HepG2 (cell line): ENCODE data around the gene UBE4A. TPM values are rescaled to one million over a fixed set of nuclear protein-coding genes. Genes with fewer than 3 reads are reported as not detected.

Experiments
- ATM ChIP-seq: fragments of 450-650 bp; IDR thresholded peaks from 2 replicates; pipeline ENCODE4 v1.7.1; 2017; ENCODE audit warnings: mild to moderate bottlenecking, borderline replicate concordance
- BORCS8-MEF2B ChIP-seq: sonication (generic); formaldehyde crosslinking; IDR thresholded peaks from 2 replicates; pipeline ENCODE4 v1.8.0; 2022; ENCODE audit warnings: mild to moderate bottlenecking, missing genetic modification reagents
- PRMT3 ChIP-seq: sonication (generic); formaldehyde crosslinking; IDR thresholded peaks from 2 replicates; pipeline ENCODE4 v1.8.1; 2022; ENCODE audit warnings: low read depth, mild to moderate bottlenecking, moderate library complexity, missing genetic modification reagents, borderline replicate concordance
- RBAK ChIP-seq: sonication (generic); formaldehyde crosslinking; IDR thresholded peaks from 2 replicates; pipeline ENCODE4 v1.5.1; 2020; ENCODE audit warnings: mild to moderate bottlenecking, missing genetic modification reagents
- SRSF4 ChIP-seq: fragments of 200-400 bp; formaldehyde crosslinking; IDR thresholded peaks from one replicate; pipeline ENCODE4 v1.6.1; 2018; ENCODE audit warnings: mild to moderate bottlenecking, low read depth, low read length, moderate library complexity; ENCODE audit not compliant: poor library complexity, severe bottlenecking
- TAF1 ChIP-seq: sonication (generic); formaldehyde crosslinking; IDR thresholded peaks from 2 replicates; pipeline ENCODE4 v1.4.0; 2020; ENCODE audit warnings: missing genetic modification reagents
- TBL1XR1 ChIP-seq: fragments of 150-350 bp; IDR thresholded peaks from 2 replicates; pipeline ENCODE4 v1.6.1; 2014; ENCODE audit warnings: borderline replicate concordance, low read length; ENCODE audit not compliant: partially characterized antibody
- ZBTB40 ChIP-seq, 2 experiments: fragments of 450-650 bp in 1 of 2; sonication (generic) in 1 of 2; formaldehyde crosslinking in 1 of 2; IDR thresholded peaks; 2 replicates each; pipeline versions ENCODE4 v1.6.1 to v1.8.0; 2016 to 2022; ENCODE audit warnings: antibody characterized with exemption in 1 of 2, mild to moderate bottlenecking in 1 of 2, missing genetic modification reagents in 1 of 2
- ZNF230 ChIP-seq: sonication (generic); formaldehyde crosslinking; IDR thresholded peaks from 2 replicates; pipeline ENCODE4 v1.4.0; 2020; ENCODE audit warnings: mild to moderate bottlenecking, missing genetic modification reagents
- ZNF232 ChIP-seq: sonication (generic); formaldehyde crosslinking; IDR thresholded peaks from 2 replicates; pipeline ENCODE4 v1.4.0; 2020; ENCODE audit warnings: missing genetic modification reagents, borderline replicate concordance
- ZNF354B ChIP-seq: sonication (generic); formaldehyde crosslinking; IDR thresholded peaks from 2 replicates; pipeline ENCODE4 v1.8.0; 2022; ENCODE audit warnings: mild to moderate bottlenecking, missing genetic modification reagents
- ZNF547 ChIP-seq: sonication (generic); formaldehyde crosslinking; IDR thresholded peaks from 2 replicates; pipeline ENCODE4 v1.5.1; 2020; ENCODE audit warnings: mild to moderate bottlenecking, missing genetic modification reagents
- polyA plus RNA-seq, 8 experiments: library from polyadenylated mRNA; depleted of rRNA in 3 of 8; stranded (reverse) in 7 of 8; unstranded in 1 of 8; fragments of >200 nt; fragmentation: Illumina TruSeq in 4 of 8; extraction: Trizol in 4 of 8; gene quantifications; 2 replicates each; pipeline versions ENCODE4 v1.2.1 to v1.2.3, GENCODE V29; 2011 to 2016; ENCODE audit warnings: low read depth in 4 of 8, missing spikeins in 1 of 8, mixed read lengths in 1 of 8; ENCODE audit not compliant: insufficient read depth in 1 of 8
- total RNA-seq, 5 experiments: library from RNA; depleted of rRNA; stranded (reverse); fragments of >200 nt; fragmentation: Illumina TruSeq; extraction: Trizol; gene quantifications; 2 replicates each; pipeline ENCODE4 v1.2.3, GENCODE V29; 2016; ENCODE audit warnings: low read depth in 1 of 5
- TF ChIP-seq, protein P1 (sequence below): sonication (generic); formaldehyde crosslinking; IDR thresholded peaks from 2 replicates; pipeline ENCODE4 v1.4.0; 2020; ENCODE audit warnings: missing genetic modification reagents
- TF ChIP-seq, protein P2 (sequence below): sonication (generic); formaldehyde crosslinking; IDR thresholded peaks from 2 replicates; pipeline ENCODE4 v1.4.0; 2020; ENCODE audit warnings: low read depth, mild to moderate bottlenecking, missing genetic modification reagents

UBE4A gene
- total and polyA plus RNA-seq, 2 of the 13 experiments (the other 11 are each of a cell fraction or from before 2014, with no cell fraction given) = 15.1 to 32.7 TPM

- peak; percentile 94 for TF ChIP-seq ZBTB40 (IDR thresholded peaks at IDR 0.05)
- TF ChIP-seq ZBTB40 (CRISPR knock-in tag; IDR thresholded peaks at IDR 0.05) = no peak
- TF ChIP-seq TAF1 (CRISPR knock-in tag) = peak; percentile 78
- TF ChIP-seq, protein P1, sequence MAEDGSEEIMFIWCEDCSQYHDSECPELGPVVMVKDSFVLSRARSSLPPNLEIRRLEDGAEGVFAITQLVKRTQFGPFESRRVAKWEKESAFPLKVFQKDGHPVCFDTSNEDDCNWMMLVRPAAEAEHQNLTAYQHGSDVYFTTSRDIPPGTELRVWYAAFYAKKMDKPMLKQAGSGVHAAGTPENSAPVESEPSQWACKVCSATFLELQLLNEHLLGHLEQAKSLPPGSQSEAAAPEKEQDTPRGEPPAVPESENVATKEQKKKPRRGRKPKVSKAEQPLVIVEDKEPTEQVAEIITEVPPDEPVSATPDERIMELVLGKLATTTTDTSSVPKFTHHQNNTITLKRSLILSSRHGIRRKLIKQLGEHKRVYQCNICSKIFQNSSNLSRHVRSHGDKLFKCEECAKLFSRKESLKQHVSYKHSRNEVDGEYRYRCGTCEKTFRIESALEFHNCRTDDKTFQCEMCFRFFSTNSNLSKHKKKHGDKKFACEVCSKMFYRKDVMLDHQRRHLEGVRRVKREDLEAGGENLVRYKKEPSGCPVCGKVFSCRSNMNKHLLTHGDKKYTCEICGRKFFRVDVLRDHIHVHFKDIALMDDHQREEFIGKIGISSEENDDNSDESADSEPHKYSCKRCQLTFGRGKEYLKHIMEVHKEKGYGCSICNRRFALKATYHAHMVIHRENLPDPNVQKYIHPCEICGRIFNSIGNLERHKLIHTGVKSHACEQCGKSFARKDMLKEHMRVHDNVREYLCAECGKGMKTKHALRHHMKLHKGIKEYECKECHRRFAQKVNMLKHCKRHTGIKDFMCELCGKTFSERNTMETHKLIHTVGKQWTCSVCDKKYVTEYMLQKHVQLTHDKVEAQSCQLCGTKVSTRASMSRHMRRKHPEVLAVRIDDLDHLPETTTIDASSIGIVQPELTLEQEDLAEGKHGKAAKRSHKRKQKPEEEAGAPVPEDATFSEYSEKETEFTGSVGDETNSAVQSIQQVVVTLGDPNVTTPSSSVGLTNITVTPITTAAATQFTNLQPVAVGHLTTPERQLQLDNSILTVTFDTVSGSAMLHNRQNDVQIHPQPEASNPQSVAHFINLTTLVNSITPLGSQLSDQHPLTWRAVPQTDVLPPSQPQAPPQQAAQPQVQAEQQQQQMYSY (CRISPR knock-in tag) = no peak
- no peak for TF ChIP-seq ZNF230
- TF ChIP-seq, protein P2, sequence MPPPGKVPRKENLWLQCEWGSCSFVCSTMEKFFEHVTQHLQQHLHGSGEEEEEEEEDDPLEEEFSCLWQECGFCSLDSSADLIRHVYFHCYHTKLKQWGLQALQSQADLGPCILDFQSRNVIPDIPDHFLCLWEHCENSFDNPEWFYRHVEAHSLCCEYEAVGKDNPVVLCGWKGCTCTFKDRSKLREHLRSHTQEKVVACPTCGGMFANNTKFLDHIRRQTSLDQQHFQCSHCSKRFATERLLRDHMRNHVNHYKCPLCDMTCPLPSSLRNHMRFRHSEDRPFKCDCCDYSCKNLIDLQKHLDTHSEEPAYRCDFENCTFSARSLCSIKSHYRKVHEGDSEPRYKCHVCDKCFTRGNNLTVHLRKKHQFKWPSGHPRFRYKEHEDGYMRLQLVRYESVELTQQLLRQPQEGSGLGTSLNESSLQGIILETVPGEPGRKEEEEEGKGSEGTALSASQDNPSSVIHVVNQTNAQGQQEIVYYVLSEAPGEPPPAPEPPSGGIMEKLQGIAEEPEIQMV (CRISPR knock-in tag) = no peak
- no peak for TF ChIP-seq SRSF4
- TF ChIP-seq ZNF547 (CRISPR knock-in tag) = peak; percentile 69
- TF ChIP-seq ZNF354B = no peak
- TF ChIP-seq RBAK = no peak
- TF ChIP-seq TBL1XR1 = no peak
- 0 out of 2 replicates have a peak, but pooled peaks have one; percentile 12 for TF ChIP-seq BORCS8-MEF2B
- TF ChIP-seq ATM = no peak
- no peak for TF ChIP-seq PRMT3 (CRISPR knock-in tag)
- TF ChIP-seq ZNF232 (CRISPR knock-in tag) = no peak
Measured at GRCh38 chr11:118359295-118359958, at the start of gene UBE4A (continued).
